Tibial artery (tissue), 4 donors: ENCODE measurements around the gene RGCC.

ENCODE experiments used
- DNase-seq, 2 donors: peaks; one replicate each; pipeline ENCODE4 v3.0.0-alpha.2; 2019
- H3K27ac ChIP-seq, 2 donors: fragments of 200-600 bp; sonication (generic) in 1 of 2; 1 replicate in 1 of 2; 2 replicates in 1 of 2; pipeline ENCODE4 v1.5.1; 2018 to 2019; ENCODE audit warnings: mild to moderate bottlenecking in 1 of 2
- H3K27me3 ChIP-seq, 2 donors: fragments of 200-600 bp; sonication (generic) in 1 of 2; one replicate each; pipeline versions ENCODE4 v1.5.1 to v1.6.0; 2016 to 2019
- H3K36me3 ChIP-seq, 3 donors: fragments of 200-600 bp; sonication (generic) in 2 of 3; one replicate each; pipeline ENCODE4 v1.5.1; 2016 to 2019; ENCODE audit warnings: mild to moderate bottlenecking in 2 of 3
- H3K4me1 ChIP-seq, 4 donors: fragments of 200-600 bp; sonication (generic) in 2 of 4; 1 replicate in 3 of 4; 2 replicates in 1 of 4; pipeline ENCODE4 v1.5.1; 2016 to 2019
- H3K4me3 ChIP-seq, 2 donors: fragments of 200-600 bp; sonication (generic) in 1 of 2; 1 replicate in 1 of 2; 2 replicates in 1 of 2; pipeline ENCODE4 v1.5.1; 2018 to 2019; ENCODE audit warnings: mild to moderate bottlenecking in 2 of 2
- H3K9me3 ChIP-seq, 3 donors: fragments of 200-600 bp; sonication (generic) in 1 of 3; one replicate each; pipeline ENCODE4 v1.5.1; 2016 to 2019
- intact Hi-C: fragments of 100-400 bp; cut with DNase I; formaldehyde crosslinking; loops from one replicate; pipeline ENCODE4 v1.15.0; 2023; ENCODE audit warnings: low total_unique reads
- TF ChIP-seq, protein P1 (sequence below), 2 experiments: fragments of 200-600 bp in 1 of 2; fragments of 450-650 bp in 1 of 2; IDR thresholded peaks; one replicate each; pipeline ENCODE4 v1.5.1; 2017 to 2019; ENCODE audit warnings: antibody characterized with exemption in 2 of 2, mild to moderate bottlenecking in 1 of 2, moderate library complexity in 1 of 2

RGCC gene

DNA sequence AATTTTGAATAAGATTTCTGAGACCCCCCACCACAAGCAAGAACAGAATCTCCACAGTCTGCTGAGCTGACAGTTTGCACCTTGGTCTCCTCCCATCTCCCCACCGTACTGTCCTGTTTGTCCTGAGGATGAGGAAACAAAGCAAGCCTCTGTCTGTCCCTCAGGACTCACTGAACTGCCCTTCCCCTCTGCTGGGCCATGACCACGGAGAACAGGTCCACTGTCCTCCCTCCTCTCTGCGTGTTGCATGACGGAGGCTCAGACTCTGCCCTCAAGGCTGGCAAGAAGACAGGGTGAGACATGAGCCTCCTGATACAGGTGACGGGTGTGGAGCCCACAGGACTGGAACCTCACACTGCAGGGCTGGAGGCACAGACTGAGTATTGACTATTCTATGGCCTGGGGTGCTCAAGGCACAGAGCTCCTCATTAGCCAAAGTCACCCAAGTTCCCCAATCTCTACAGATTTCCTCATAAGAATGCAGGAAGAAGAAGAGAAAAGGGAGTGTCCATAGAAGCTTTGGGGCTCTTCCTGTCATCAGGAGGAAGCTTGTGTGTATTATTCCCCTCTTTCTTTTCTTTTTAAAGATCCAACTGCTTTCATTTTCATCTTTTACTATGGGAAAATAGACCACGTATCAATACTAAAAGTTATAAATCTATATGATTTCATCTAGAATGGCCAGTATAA is 22.4 kb upstream of the RGCC start:
- H3K36me3 ChIP-seq, result no peaks in the 10 kb centered on the region
- TF ChIP-seq, protein P1, sequence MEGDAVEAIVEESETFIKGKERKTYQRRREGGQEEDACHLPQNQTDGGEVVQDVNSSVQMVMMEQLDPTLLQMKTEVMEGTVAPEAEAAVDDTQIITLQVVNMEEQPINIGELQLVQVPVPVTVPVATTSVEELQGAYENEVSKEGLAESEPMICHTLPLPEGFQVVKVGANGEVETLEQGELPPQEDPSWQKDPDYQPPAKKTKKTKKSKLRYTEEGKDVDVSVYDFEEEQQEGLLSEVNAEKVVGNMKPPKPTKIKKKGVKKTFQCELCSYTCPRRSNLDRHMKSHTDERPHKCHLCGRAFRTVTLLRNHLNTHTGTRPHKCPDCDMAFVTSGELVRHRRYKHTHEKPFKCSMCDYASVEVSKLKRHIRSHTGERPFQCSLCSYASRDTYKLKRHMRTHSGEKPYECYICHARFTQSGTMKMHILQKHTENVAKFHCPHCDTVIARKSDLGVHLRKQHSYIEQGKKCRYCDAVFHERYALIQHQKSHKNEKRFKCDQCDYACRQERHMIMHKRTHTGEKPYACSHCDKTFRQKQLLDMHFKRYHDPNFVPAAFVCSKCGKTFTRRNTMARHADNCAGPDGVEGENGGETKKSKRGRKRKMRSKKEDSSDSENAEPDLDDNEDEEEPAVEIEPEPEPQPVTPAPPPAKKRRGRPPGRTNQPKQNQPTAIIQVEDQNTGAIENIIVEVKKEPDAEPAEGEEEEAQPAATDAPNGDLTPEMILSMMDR (IDR thresholded peaks at IDR 0.05), result no peak
- no peak overlapping the region for H3K4me3 ChIP-seq
- H3K4me1 ChIP-seq, result no peaks in the 10 kb centered on the region
- intact Hi-C loops, result no loop called here
- H3K9me3 ChIP-seq, result no peaks in the 10 kb centered on the region
- no peaks in the 10 kb centered on the region for H3K27me3 ChIP-seq
- H3K27ac ChIP-seq, result no peak overlapping the region
- no peak for DNase-seq

DNA sequence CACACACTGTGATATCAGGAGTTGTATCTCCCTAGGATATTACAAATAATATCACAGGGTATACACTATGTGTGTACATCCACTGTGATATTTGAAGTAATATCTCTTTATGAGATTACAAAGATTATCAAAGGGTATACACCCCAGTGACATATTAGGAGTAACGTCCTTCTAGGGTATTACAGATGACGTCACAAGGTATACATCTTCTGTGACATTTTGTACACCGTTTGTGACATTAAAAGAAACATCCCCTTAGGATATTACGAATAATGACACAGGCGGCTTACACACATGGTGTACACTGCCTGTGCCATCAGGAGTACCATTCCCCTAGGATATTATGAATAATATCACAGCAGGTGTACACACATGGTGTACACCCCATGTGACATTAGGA is 13.4 kb upstream of the RGCC start:
- Histone ChIP-seq H3K36me3 (no peaks in the 10 kb centered on the region), H3K4me3 (no peak overlapping the region), H3K27ac (no peak overlapping the region), H3K27me3 (no peaks in the 10 kb centered on the region), H3K9me3 (no peaks in the 10 kb centered on the region), H3K4me1 (no peaks in the 10 kb centered on the region)
- intact Hi-C loops, result no loop called here
- no peak for DNase-seq
- TF ChIP-seq, protein P1 (IDR thresholded peaks at IDR 0.05), result no peak

DNA sequence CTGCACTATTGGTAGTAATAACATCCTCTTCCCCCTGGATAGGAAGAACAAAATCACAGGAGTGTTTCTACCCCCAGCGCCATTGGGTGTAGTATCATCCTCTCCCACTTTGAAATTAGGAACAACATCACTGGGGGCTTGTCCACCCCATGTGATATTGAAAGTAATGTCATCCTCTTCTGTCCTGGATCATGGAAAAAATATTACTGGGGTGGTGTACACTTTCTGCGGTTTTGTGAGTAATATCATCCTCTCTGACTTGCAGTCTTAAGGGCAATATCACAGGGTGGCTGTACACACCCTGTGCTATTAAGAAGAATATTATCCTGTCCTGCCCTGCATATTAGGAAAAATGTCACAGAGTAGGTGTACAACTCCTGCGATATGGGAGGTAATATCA is 4.9 kb upstream of the RGCC start:
- H3K9me3 ChIP-seq, result no peaks in the 10 kb centered on the region
- no peak overlapping the region for H3K27ac ChIP-seq
- no peak for DNase-seq
- no peaks in the 10 kb centered on the region for H3K27me3 ChIP-seq
- no peaks in the 10 kb centered on the region for H3K36me3 ChIP-seq
- H3K4me1 ChIP-seq, result peaks cover 0 to 9% (median 4%) of the 10 kb centered on the region in 4 donors
- TF ChIP-seq, protein P1 (IDR thresholded peaks at IDR 0.05), result no peak
- no peak overlapping the region for H3K4me3 ChIP-seq
- intact Hi-C loops, result no loop called here

DNA sequence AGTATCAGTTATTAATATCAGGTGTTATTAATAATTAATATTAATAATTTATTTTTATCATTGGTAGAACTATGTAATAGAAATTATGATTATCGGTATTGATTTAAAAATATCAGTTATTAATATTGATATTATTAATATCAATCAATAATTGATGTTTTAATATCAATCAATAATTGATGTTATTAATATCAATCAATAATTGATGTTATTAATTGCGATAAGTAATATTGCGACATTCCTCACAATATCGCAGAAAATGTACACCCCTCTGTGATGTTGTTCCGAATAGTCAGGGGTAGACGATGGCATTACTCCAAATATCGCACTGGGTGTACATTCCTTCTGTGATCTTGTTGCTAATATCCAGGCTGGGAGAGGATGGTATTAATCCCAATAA is 3.7 kb upstream of the RGCC start:
- Histone ChIP-seq H3K36me3 (peaks cover 0 to 2% (median 0%) of the 10 kb centered on the region in 3 donors), H3K9me3 (no peaks in the 10 kb centered on the region), H3K27me3 (no peaks in the 10 kb centered on the region), H3K4me3 (no peak overlapping the region), H3K4me1 (peaks cover 0 to 21% (median 10%) of the 10 kb centered on the region in 4 donors), H3K27ac (no peak overlapping the region)
- TF ChIP-seq, protein P1 (IDR thresholded peaks at IDR 0.05), result no peak
- DNase-seq, result no peak
- intact Hi-C loops, result no loop called here

DNA sequence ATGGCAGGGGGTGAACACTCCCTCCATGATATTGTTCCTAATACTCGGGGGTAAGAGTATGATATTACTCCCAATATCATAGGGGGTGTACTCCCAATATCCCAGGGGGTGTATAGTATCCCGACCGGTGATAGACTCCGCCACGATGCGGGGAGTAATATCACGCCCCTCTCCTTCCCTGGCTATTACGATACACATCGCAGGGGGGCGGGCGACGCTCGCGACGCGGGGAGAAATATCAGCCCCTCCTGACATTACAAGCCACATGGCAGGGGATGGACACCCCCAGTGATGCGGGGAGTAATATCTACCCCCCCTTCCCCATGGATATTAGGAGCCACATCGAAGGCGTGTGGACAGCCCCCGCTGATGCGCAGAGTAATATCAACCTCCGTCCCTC is 3.2 kb upstream of the RGCC start:
- TF ChIP-seq, protein P1 (IDR thresholded peaks at IDR 0.05), result no peak
- DNase-seq, result no peak
- Histone ChIP-seq H3K36me3 (peaks cover 0 to 7% (median 0%) of the 10 kb centered on the region in 3 donors), H3K9me3 (no peaks in the 10 kb centered on the region), H3K27ac (no peak overlapping the region), H3K4me3 (no peak overlapping the region), H3K27me3 (no peaks in the 10 kb centered on the region), H3K4me1 (peaks cover 0 to 22% (median 10%) of the 10 kb centered on the region in 4 donors)
- intact Hi-C loops, result no loop called here
